GM23338 (cell line): Measurements from ENCODE around the gene C10orf90. TPM values are rescaled to one million over a fixed set of nuclear protein-coding genes. Genes with fewer than 3 reads are reported as not detected.

Source experiments
- ATAC-seq: fragments of 200-7000 bp; cut with Tn5 transposase; 3 replicates; pipeline ENCODE4 v1.9.1; 2020
- DNase-seq: peaks from one replicate; pipeline ENCODE4 v3.0.0-alpha.2; 2015; ENCODE audit warnings: low spot score
- H2AFZ ChIP-seq: fragments of 200-600 bp; sonication (generic); 2 replicates; pipeline ENCODE4 v1.8.0; 2016; ENCODE audit warnings: antibody characterized with exemption, mild to moderate bottlenecking, moderate library complexity
- H3F3A ChIP-seq: fragments of 200-600 bp; sonication (generic); replicated peaks from 2 replicates; pipeline ENCODE4 v1.8.0; 2017; ENCODE audit warnings: antibody characterized with exemption, mixed run types, low read depth
- H3K27ac ChIP-seq: fragments of 200-600 bp; sonication (generic); 2 replicates; pipeline ENCODE4 v1.6.1; 2016; ENCODE audit warnings: low read depth
- H3K27me3 ChIP-seq: fragments of 200-600 bp; sonication (generic); 2 replicates; pipeline ENCODE4 v1.8.0; 2016; ENCODE audit warnings: mild to moderate bottlenecking, mixed run types, moderate library complexity; ENCODE audit not compliant: insufficient read depth
- H3K36me3 ChIP-seq: fragments of 200-600 bp; sonication (generic); 2 replicates; pipeline ENCODE4 v1.8.0; 2016; ENCODE audit warnings: mild to moderate bottlenecking; ENCODE audit not compliant: insufficient read depth
- H3K4me1 ChIP-seq: fragments of 200-600 bp; sonication (generic); 2 replicates; pipeline ENCODE4 v1.8.0; 2016; ENCODE audit warnings: mild to moderate bottlenecking, moderate library complexity; ENCODE audit not compliant: insufficient read depth
- H3K4me2 ChIP-seq: fragments of 200-600 bp; sonication (generic); 2 replicates; pipeline ENCODE4 v1.7.1; 2017; ENCODE audit warnings: mixed run types
- H3K4me3 ChIP-seq: fragments of 200-600 bp; sonication (generic); 2 replicates; pipeline ENCODE4 v1.6.1; 2016; ENCODE audit warnings: mixed run types
- H3K79me2 ChIP-seq: fragments of 200-600 bp; sonication (generic); replicated peaks from 2 replicates; pipeline ENCODE4 v1.8.0; 2017; ENCODE audit warnings: mild to moderate bottlenecking; ENCODE audit not compliant: insufficient read depth
- H3K9me2 ChIP-seq: fragments of 200-600 bp; sonication (generic); 2 replicates; pipeline ENCODE4 v1.8.0; 2017; ENCODE audit not compliant: insufficient read depth
- H4K20me1 ChIP-seq: fragments of 200-600 bp; sonication (generic); replicated peaks from 2 replicates; pipeline ENCODE4 v1.8.0; 2017; ENCODE audit warnings: mild to moderate bottlenecking; ENCODE audit not compliant: insufficient read depth
- H3K27ac Mint-ChIP-seq: 2 replicates; pipeline ENCODE4 v1.8.0; 2020; ENCODE audit warnings: inconsistent platforms, mild to moderate bottlenecking, moderate library complexity, mixed read lengths
- H3K27me3 Mint-ChIP-seq: 3 replicates; pipeline ENCODE4 v1.8.0; 2022; ENCODE audit warnings: low read depth, mild to moderate bottlenecking, moderate library complexity, mixed read lengths, inconsistent platforms; ENCODE audit not compliant: insufficient read depth, poor library complexity
- H3K36me3 Mint-ChIP-seq: 3 replicates; pipeline ENCODE4 v1.8.0; 2021; ENCODE audit warnings: low read depth, mild to moderate bottlenecking, inconsistent platforms, moderate library complexity, mixed read lengths
- H3K4me1 Mint-ChIP-seq: 3 replicates; pipeline ENCODE4 v1.8.0; 2020; ENCODE audit warnings: mild to moderate bottlenecking, inconsistent platforms, mixed read lengths
- H3K4me3 Mint-ChIP-seq: 3 replicates; pipeline ENCODE4 v1.8.0; 2021; ENCODE audit warnings: moderate library complexity, mild to moderate bottlenecking, inconsistent platforms, mixed read lengths
- H3K9me3 Mint-ChIP-seq: 3 replicates; pipeline ENCODE4 v1.8.0; 2020; ENCODE audit warnings: moderate library complexity, mild to moderate bottlenecking, inconsistent platforms, mixed read lengths
- CREB1 ChIP-seq: fragments of 250-450 bp; sonication (Bioruptor Pico); IDR thresholded peaks from 2 replicates; pipeline ENCODE4 v1.5.0; 2020; ENCODE audit warnings: low read depth, mild to moderate bottlenecking, moderate library complexity
- ETS1 ChIP-seq: IDR thresholded peaks from 2 replicates; pipeline ENCODE4 v1.6.1; 2016; ENCODE audit warnings: antibody characterized with exemption
- EZH2 ChIP-seq: fragments of 200-600 bp; sonication (generic); IDR thresholded peaks from one replicate; pipeline ENCODE4 v1.8.0; 2017; ENCODE audit warnings: antibody characterized with exemption, mild to moderate bottlenecking, low read depth; ENCODE audit not compliant: unreplicated experiment
- EZH2phosphoT487 ChIP-seq: fragments of 200-600 bp; sonication (generic); IDR thresholded peaks from one replicate; pipeline ENCODE4 v1.8.1; 2018; ENCODE audit warnings: antibody characterized with exemption; ENCODE audit not compliant: unreplicated experiment
- JUNB ChIP-seq: IDR thresholded peaks from one replicate; pipeline ENCODE4 v1.6.1; 2016; ENCODE audit warnings: antibody characterized with exemption; ENCODE audit not compliant: unreplicated experiment
- ZNF331 ChIP-seq: fragments of 250-450 bp; sonication (Bioruptor Pico); IDR thresholded peaks from 2 replicates; pipeline ENCODE4 v1.5.0; 2020; ENCODE audit warnings: low read depth, mild to moderate bottlenecking, moderate library complexity
- polyA plus RNA-seq: library from polyadenylated mRNA; unstranded; fragments of >200 nt; fragmentation: Nextera tagmentation; extraction: Ambion mirVana; gene quantifications from 2 replicates; pipeline ENCODE4 v1.2.1, GENCODE V29; 2016
- total RNA-seq: library from RNA; depleted of rRNA; stranded (reverse); fragments of >200 nt; shearing (Covaris generic); gene quantifications from 2 replicates; pipeline ENCODE4 v1.2.3, GENCODE V29; 2014
- TF ChIP-seq, protein P1 (sequence below), 2 experiments: fragments of 200-600 bp in 1 of 2; sonication (generic) in 1 of 2; conservative IDR thresholded peaks; 2 replicates each; pipeline versions ENCODE4 v1.5.1 to v1.6.1; 2016 to 2017; ENCODE audit warnings: antibody characterized with exemption in 2 of 2, low read depth in 2 of 2, mild to moderate bottlenecking in 2 of 2, moderate library complexity in 1 of 2
- TF ChIP-seq, protein P2 (sequence below): fragments of 250-450 bp; sonication (Bioruptor Pico); IDR thresholded peaks from 2 replicates; pipeline ENCODE4 v1.5.0; 2020; ENCODE audit warnings: mild to moderate bottlenecking, moderate library complexity
- TF ChIP-seq, protein P3 (sequence below): IDR thresholded peaks from one replicate; pipeline ENCODE4 v1.6.1; 2018; ENCODE audit warnings: antibody characterized with exemption; ENCODE audit not compliant: unreplicated experiment

C10orf90 gene
- total and polyA plus RNA-seq, 2 experiments from 2014 or later, result 0.76 to 0.97 TPM

DNA sequence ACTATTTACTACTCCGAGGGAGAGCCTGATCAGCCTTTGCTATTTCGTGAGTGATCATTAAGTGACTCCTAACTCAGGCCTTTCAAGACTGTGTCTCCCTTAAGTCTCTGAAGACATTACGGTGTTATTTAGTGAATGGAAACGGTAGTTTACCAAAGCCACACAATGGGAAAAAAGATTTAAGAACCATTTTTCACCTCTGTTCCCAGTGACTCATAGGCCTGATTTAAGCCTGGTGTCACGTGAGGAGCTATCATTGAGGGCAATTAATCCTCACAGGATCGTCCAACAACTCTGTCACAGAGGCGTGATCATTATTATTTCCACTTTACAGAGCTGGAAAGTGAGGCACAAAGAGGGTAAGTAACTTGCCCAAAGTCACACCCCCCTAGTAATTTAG lies 20.3 kb downstream of the C10orf90 start:
- ATAC-seq, result no peak
- no peaks in the 10 kb centered on the region for H3K36me3 Mint-ChIP-seq
- Histone ChIP-seq H3K27me3 (no peaks in the 10 kb centered on the region), H3K79me2 (no peaks in the 10 kb centered on the region), H3K36me3 (no peaks in the 10 kb centered on the region), H3K4me3 (no peak overlapping the region), H3K4me2 (no peak overlapping the region), H3F3A (no peaks in the 10 kb centered on the region), H2AFZ (no peak overlapping the region), H3K9me2 (peaks cover 7% of the 10 kb centered on the region), H3K27ac (no peak overlapping the region), H4K20me1 (no peaks in the 10 kb centered on the region), H3K4me1 (no peaks in the 10 kb centered on the region; the same call in 1 of the 2 replicates)
- no peak overlapping the region for H3K27ac Mint-ChIP-seq
- peaks cover 15% of the 10 kb centered on the region; the same call in 2 of the 3 replicates for H3K4me1 Mint-ChIP-seq
- no peak for DNase-seq
- no peak for TF ChIP-seq CREB1 (CRISPR knock-in tag)
- no peak overlapping the region for H3K4me3 Mint-ChIP-seq
- H3K9me3 Mint-ChIP-seq, result no peaks in the 10 kb centered on the region
- no peaks in the 10 kb centered on the region for H3K27me3 Mint-ChIP-seq

GRCh38 chr10:126647116-126647515 lies 23.4 kb downstream of the C10orf90 start:
- Histone ChIP-seq H3K27ac (no peak overlapping the region), H3K79me2 (no peaks in the 10 kb centered on the region), H3K27me3 (no peaks in the 10 kb centered on the region), H2AFZ (no peak overlapping the region), H3K4me2 (no peak overlapping the region), H3K4me1 (no peaks in the 10 kb centered on the region; the same call in 1 of the 2 replicates), H3K36me3 (no peaks in the 10 kb centered on the region), H3K9me2 (peaks cover 4% of the 10 kb centered on the region), H3K4me3 (no peak overlapping the region), H4K20me1 (no peaks in the 10 kb centered on the region), H3F3A (no peaks in the 10 kb centered on the region)
- H3K4me1 Mint-ChIP-seq, result peaks cover 15% of the 10 kb centered on the region; the same call in 2 of the 3 replicates
- ATAC-seq (no peak), DNase-seq (no peak)
- H3K4me3 Mint-ChIP-seq, result no peak overlapping the region
- H3K27me3 Mint-ChIP-seq, result no peaks in the 10 kb centered on the region
- no peak overlapping the region for H3K27ac Mint-ChIP-seq
- H3K36me3 Mint-ChIP-seq, result no peaks in the 10 kb centered on the region
- no peaks in the 10 kb centered on the region for H3K9me3 Mint-ChIP-seq
- no peak for TF ChIP-seq EZH2
- TF ChIP-seq ZNF331, result no peak
- TF ChIP-seq, protein P1, sequence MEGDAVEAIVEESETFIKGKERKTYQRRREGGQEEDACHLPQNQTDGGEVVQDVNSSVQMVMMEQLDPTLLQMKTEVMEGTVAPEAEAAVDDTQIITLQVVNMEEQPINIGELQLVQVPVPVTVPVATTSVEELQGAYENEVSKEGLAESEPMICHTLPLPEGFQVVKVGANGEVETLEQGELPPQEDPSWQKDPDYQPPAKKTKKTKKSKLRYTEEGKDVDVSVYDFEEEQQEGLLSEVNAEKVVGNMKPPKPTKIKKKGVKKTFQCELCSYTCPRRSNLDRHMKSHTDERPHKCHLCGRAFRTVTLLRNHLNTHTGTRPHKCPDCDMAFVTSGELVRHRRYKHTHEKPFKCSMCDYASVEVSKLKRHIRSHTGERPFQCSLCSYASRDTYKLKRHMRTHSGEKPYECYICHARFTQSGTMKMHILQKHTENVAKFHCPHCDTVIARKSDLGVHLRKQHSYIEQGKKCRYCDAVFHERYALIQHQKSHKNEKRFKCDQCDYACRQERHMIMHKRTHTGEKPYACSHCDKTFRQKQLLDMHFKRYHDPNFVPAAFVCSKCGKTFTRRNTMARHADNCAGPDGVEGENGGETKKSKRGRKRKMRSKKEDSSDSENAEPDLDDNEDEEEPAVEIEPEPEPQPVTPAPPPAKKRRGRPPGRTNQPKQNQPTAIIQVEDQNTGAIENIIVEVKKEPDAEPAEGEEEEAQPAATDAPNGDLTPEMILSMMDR (conservative IDR thresholded peaks at IDR 0.05; ENCODE audit: low read depth in 2 of 2), result no peak
- TF ChIP-seq, protein P2, sequence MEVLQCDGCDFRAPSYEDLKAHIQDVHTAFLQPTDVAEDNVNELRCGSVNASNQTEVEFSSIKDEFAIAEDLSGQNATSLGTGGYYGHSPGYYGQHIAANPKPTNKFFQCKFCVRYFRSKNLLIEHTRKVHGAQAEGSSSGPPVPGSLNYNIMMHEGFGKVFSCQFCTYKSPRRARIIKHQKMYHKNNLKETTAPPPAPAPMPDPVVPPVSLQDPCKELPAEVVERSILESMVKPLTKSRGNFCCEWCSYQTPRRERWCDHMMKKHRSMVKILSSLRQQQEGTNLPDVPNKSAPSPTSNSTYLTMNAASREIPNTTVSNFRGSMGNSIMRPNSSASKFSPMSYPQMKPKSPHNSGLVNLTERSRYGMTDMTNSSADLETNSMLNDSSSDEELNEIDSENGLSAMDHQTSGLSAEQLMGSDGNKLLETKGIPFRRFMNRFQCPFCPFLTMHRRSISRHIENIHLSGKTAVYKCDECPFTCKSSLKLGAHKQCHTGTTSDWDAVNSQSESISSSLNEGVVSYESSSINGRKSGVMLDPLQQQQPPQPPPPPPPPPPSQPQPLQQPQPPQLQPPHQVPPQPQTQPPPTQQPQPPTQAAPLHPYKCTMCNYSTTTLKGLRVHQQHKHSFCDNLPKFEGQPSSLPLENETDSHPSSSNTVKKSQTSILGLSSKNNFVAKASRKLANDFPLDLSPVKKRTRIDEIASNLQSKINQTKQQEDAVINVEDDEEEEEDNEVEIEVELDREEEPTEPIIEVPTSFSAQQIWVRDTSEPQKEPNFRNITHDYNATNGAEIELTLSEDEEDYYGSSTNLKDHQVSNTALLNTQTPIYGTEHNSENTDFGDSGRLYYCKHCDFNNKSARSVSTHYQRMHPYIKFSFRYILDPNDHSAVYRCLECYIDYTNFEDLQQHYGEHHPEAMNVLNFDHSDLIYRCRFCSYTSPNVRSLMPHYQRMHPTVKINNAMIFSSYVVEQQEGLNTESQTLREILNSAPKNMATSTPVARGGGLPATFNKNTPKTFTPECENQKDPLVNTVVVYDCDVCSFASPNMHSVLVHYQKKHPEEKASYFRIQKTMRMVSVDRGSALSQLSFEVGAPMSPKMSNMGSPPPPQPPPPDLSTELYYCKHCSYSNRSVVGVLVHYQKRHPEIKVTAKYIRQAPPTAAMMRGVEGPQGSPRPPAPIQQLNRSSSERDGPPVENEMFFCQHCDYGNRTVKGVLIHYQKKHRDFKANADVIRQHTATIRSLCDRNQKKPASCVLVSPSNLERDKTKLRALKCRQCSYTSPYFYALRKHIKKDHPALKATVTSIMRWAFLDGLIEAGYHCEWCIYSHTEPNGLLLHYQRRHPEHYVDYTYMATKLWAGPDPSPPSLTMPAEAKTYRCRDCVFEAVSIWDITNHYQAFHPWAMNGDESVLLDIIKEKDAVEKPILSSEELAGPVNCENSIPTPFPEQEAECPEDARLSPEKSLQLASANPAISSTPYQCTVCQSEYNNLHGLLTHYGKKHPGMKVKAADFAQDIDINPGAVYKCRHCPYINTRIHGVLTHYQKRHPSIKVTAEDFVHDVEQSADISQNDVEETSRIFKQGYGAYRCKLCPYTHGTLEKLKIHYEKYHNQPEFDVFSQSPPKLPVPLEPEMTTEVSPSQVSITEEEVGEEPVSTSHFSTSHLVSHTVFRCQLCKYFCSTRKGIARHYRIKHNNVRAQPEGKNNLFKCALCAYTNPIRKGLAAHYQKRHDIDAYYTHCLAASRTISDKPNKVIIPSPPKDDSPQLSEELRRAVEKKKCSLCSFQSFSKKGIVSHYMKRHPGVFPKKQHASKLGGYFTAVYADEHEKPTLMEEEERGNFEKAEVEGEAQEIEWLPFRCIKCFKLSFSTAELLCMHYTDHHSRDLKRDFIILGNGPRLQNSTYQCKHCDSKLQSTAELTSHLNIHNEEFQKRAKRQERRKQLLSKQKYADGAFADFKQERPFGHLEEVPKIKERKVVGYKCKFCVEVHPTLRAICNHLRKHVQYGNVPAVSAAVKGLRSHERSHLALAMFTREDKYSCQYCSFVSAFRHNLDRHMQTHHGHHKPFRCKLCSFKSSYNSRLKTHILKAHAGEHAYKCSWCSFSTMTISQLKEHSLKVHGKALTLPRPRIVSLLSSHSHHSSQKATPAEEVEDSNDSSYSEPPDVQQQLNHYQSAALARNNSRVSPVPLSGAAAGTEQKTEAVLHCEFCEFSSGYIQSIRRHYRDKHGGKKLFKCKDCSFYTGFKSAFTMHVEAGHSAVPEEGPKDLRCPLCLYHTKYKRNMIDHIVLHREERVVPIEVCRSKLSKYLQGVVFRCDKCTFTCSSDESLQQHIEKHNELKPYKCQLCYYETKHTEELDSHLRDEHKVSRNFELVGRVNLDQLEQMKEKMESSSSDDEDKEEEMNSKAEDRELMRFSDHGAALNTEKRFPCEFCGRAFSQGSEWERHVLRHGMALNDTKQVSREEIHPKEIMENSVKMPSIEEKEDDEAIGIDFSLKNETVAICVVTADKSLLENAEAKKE (CRISPR knock-in tag), result no peak
- TF ChIP-seq, protein P3, sequence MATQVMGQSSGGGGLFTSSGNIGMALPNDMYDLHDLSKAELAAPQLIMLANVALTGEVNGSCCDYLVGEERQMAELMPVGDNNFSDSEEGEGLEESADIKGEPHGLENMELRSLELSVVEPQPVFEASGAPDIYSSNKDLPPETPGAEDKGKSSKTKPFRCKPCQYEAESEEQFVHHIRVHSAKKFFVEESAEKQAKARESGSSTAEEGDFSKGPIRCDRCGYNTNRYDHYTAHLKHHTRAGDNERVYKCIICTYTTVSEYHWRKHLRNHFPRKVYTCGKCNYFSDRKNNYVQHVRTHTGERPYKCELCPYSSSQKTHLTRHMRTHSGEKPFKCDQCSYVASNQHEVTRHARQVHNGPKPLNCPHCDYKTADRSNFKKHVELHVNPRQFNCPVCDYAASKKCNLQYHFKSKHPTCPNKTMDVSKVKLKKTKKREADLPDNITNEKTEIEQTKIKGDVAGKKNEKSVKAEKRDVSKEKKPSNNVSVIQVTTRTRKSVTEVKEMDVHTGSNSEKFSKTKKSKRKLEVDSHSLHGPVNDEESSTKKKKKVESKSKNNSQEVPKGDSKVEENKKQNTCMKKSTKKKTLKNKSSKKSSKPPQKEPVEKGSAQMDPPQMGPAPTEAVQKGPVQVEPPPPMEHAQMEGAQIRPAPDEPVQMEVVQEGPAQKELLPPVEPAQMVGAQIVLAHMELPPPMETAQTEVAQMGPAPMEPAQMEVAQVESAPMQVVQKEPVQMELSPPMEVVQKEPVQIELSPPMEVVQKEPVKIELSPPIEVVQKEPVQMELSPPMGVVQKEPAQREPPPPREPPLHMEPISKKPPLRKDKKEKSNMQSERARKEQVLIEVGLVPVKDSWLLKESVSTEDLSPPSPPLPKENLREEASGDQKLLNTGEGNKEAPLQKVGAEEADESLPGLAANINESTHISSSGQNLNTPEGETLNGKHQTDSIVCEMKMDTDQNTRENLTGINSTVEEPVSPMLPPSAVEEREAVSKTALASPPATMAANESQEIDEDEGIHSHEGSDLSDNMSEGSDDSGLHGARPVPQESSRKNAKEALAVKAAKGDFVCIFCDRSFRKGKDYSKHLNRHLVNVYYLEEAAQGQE, result no peak
- TF ChIP-seq EZH2phosphoT487, result no peak
- TF ChIP-seq JUNB, result no peak
- no peak for TF ChIP-seq ETS1
- TF ChIP-seq CREB1 (CRISPR knock-in tag), result no peak
